IPS DF 6.9 (cell line): Measurements from ENCODE around the gene PJA1.

Experiments
- DNase-seq: peaks from one replicate; pipeline ENCODE4 v3.0.0-alpha.2; 2013; ENCODE audit warnings: low read depth, low spot score
- H3K27ac ChIP-seq: one replicate; pipeline ENCODE4 v1.5.1; 2013; ENCODE audit warnings: low read length, control low read depth
- H3K27me3 ChIP-seq: 2 replicates; pipeline ENCODE4 v1.6.1; 2013; ENCODE audit warnings: mild to moderate bottlenecking, low read length; ENCODE audit not compliant: control insufficient read depth, insufficient read depth
- H3K36me3 ChIP-seq: 2 replicates; pipeline ENCODE4 v1.6.1; 2013; ENCODE audit warnings: low read length; ENCODE audit not compliant: control insufficient read depth, insufficient read depth
- H3K4me1 ChIP-seq: 2 replicates; pipeline ENCODE4 v1.6.1; 2013; ENCODE audit warnings: low read length; ENCODE audit not compliant: control insufficient read depth, insufficient read depth
- H3K4me3 ChIP-seq: 2 replicates; pipeline ENCODE4 v1.5.1; 2013; ENCODE audit warnings: mild to moderate bottlenecking, low read length
- H3K9me3 ChIP-seq: 2 replicates; pipeline ENCODE4 v1.6.1; 2013; ENCODE audit warnings: low read length, inconsistent platforms; ENCODE audit not compliant: control insufficient read depth, insufficient read depth
- WGBS: extraction: QIAGEN DNeasy Blood & Tissue Kit; methylation state at CpG from one replicate; pipeline ENCODE4 v1.1.7; 2013; ENCODE audit warnings: mixed read lengths, missing lambda C conversion rate; ENCODE audit not compliant: insufficient read length, insufficient coverage; 5-methylcytosine and 5-hydroxymethylcytosine counted together

The PJA1 gene

GRCh38 chrX:69189576-69190371 is 24.5 kb upstream of the PJA1 start:
- H3K27ac ChIP-seq = no peak overlapping the region
- no peak for DNase-seq
- WGBS = no CpG with 5 or more reads among the region's 9 CpGs
- no peak overlapping the region for H3K4me3 ChIP-seq
- H3K9me3 ChIP-seq = no peaks in the 10 kb centered on the region
- no peaks in the 10 kb centered on the region for H3K4me1 ChIP-seq
- no peaks in the 10 kb centered on the region for H3K27me3 ChIP-seq
- no peaks in the 10 kb centered on the region for H3K36me3 ChIP-seq

- Histone ChIP-seq H3K9me3 (no peaks in the 10 kb centered on the region), H3K4me1 (no peaks in the 10 kb centered on the region), H3K27me3 (no peaks in the 10 kb centered on the region), H3K4me3 (no peak overlapping the region), H3K36me3 (no peaks in the 10 kb centered on the region), H3K27ac (no peak overlapping the region)
- no peak for DNase-seq
- no CpG with 5 or more reads among the region's 1 CpG for WGBS
These were observed 21.4 kb upstream of the PJA1 start for GRCh38 chrX:69186651-69187050.

GRCh38 chrX:69185886-69186285 is 20.6 kb upstream of the PJA1 start:
- H3K4me3 ChIP-seq = no peak overlapping the region
- H3K4me1 ChIP-seq = no peaks in the 10 kb centered on the region
- no peaks in the 10 kb centered on the region for H3K27me3 ChIP-seq
- WGBS = no CpG with 5 or more reads among the region's 2 CpGs
- H3K27ac ChIP-seq = no peak overlapping the region
- no peaks in the 10 kb centered on the region for H3K9me3 ChIP-seq
- DNase-seq = no peak
- H3K36me3 ChIP-seq = no peaks in the 10 kb centered on the region

- Histone ChIP-seq H3K27me3 (no peaks in the 10 kb centered on the region), H3K27ac (no peak overlapping the region)
These were observed 19.9 kb upstream of the PJA1 start for GRCh38 chrX:69185141-69185540.

GRCh38 chrX:69182818-69183380 is 17.6 kb upstream of the PJA1 start:
- WGBS = no CpG with 5 or more reads among the region's 4 CpGs
- DNase-seq = no peak
- Histone ChIP-seq H3K4me1 (no peaks in the 10 kb centered on the region), H3K36me3 (no peaks in the 10 kb centered on the region), H3K27ac (no peak overlapping the region), H3K4me3 (no peak overlapping the region), H3K9me3 (no peaks in the 10 kb centered on the region), H3K27me3 (no peaks in the 10 kb centered on the region)

More at GRCh38 chrX:69185141-69185540, 19.9 kb upstream of the PJA1 start:
- no CpG with 5 or more reads among the region's 3 CpGs for WGBS
- no peak for DNase-seq
- Histone ChIP-seq H3K36me3 (no peaks in the 10 kb centered on the region), H3K4me3 (no peak overlapping the region), H3K4me1 (no peaks in the 10 kb centered on the region), H3K9me3 (no peaks in the 10 kb centered on the region)

GRCh38 chrX:69179380-69179911 is 14.2 kb upstream of the PJA1 start:
- no peak for DNase-seq
- no peaks in the 10 kb centered on the region for H3K4me1 ChIP-seq
- no CpG with 5 or more reads among the region's 12 CpGs for WGBS
- no peaks in the 10 kb centered on the region for H3K9me3 ChIP-seq
- H3K4me3 ChIP-seq = no peak overlapping the region
- no peak overlapping the region for H3K27ac ChIP-seq
- H3K27me3 ChIP-seq = no peaks in the 10 kb centered on the region
- H3K36me3 ChIP-seq = no peaks in the 10 kb centered on the region

- Histone ChIP-seq H3K27ac (no peak overlapping the region), H3K4me1 (no peaks in the 10 kb centered on the region), H3K9me3 (no peaks in the 10 kb centered on the region), H3K36me3 (no peaks in the 10 kb centered on the region), H3K4me3 (no peak overlapping the region), H3K27me3 (no peaks in the 10 kb centered on the region)
- no CpG with 5 or more reads among the region's 3 CpGs for WGBS
- no peak for DNase-seq
These were observed 13.3 kb upstream of the PJA1 start for GRCh38 chrX:69178592-69178991.

- Histone ChIP-seq H3K4me3 (no peak overlapping the region), H3K4me1 (no peaks in the 10 kb centered on the region), H3K36me3 (no peaks in the 10 kb centered on the region), H3K27ac (no peak overlapping the region), H3K9me3 (no peaks in the 10 kb centered on the region), H3K27me3 (no peaks in the 10 kb centered on the region)
- no CpG with 5 or more reads among the region's 4 CpGs for WGBS
- DNase-seq = no peak
These were observed 12.4 kb upstream of the PJA1 start for GRCh38 chrX:69177511-69178162.

- WGBS = no CpG with 5 or more reads among the region's 3 CpGs
- no peaks in the 10 kb centered on the region for H3K4me1 ChIP-seq
- H3K9me3 ChIP-seq = no peaks in the 10 kb centered on the region
- H3K27me3 ChIP-seq = no peaks in the 10 kb centered on the region
- no peak for DNase-seq
- no peak overlapping the region for H3K4me3 ChIP-seq
- H3K27ac ChIP-seq = no peak overlapping the region
- no peaks in the 10 kb centered on the region for H3K36me3 ChIP-seq
These were observed 10.8 kb upstream of the PJA1 start for GRCh38 chrX:69176053-69176452.

- Histone ChIP-seq H3K4me1 (no peaks in the 10 kb centered on the region), H3K27me3 (no peaks in the 10 kb centered on the region), H3K36me3 (no peaks in the 10 kb centered on the region), H3K27ac (no peak overlapping the region), H3K4me3 (no peak overlapping the region), H3K9me3 (no peaks in the 10 kb centered on the region)
- whole genome bisulfite sequencing = no CpG with 5 or more reads among the region's 20 CpGs
- DNase-seq = no peak
These were observed 8.7 kb upstream of the PJA1 start for GRCh38 chrX:69173906-69174305.
